ENCODE measurements around the gene KCTD18.

DNA sequence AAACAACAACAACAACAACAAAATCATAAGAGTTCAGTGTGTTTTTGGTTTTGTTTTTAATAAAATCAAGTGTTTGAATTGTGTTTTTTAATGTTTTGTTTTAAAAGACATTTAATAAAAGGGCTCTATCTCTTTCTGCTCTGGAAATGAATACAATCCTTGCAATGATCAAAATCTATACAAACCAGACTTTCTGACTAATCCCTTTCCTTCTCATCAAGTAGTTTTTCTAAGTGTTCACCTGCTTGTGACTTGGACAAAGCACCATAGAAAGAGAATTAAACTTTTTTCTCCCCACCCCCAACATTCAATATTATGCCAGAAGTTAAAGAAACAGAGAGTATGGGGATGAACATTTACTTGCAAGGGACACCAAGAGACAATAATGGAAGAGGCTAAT, 61.4 kb downstream of the KCTD18 start:
- TF ChIP-seq POLR2A (IDR thresholded peaks at IDR 0.05; ENCODE audit: low read depth, low read length) (no peak), POLR2AphosphoS5 (IDR thresholded peaks at IDR 0.05; ENCODE audit: low read depth, low read length) (no peak)

Data from GM12892 (cell line).